ENCODE measurements around the gene NFE2. TPM values are rescaled to one million over a fixed set of nuclear protein-coding genes. Genes with fewer than 3 reads are reported as not detected.
A peak's percentile ranks its signal among the peaks of the same experiment; 100 is the strongest.

Gene NFE2
- total RNA-seq, 1 experiment from 2014 or later, result 2.4 TPM

GRCh38 chr12:54280468-54281260 is 20.2 kb downstream of the NFE2 start, which contains the start of gene HNRNPA1 (continued):
- TF ChIP-seq ZNF281 (CRISPR knock-in tag; IDR thresholded peaks at IDR 0.05) (peak; percentile 45; the same call in 1 of the 2 replicates), PRDM15 (CRISPR knock-in tag; IDR thresholded peaks at IDR 0.05) (no peak), STAT6 (CRISPR knock-in tag; conservative IDR thresholded peaks at IDR 0.05; ENCODE audit: low read depth) (no peak), OVOL2 (CRISPR knock-in tag; IDR thresholded peaks at IDR 0.05; ENCODE audit: borderline replicate concordance) (no peak), ZNF138 (CRISPR knock-in tag; conservative IDR thresholded peaks at IDR 0.05) (no peak), ERG (CRISPR knock-in tag; IDR thresholded peaks at IDR 0.05) (peak; percentile 89), MAX (CRISPR knock-in tag; IDR thresholded peaks at IDR 0.05) (peak; percentile 82), KAT7 (CRISPR knock-in tag; IDR thresholded peaks at IDR 0.05; ENCODE audit: borderline replicate concordance) (peak; percentile 81; the same call in 1 of the 2 replicates), CTCF (IDR thresholded peaks at IDR 0.05) (no peak), ZNF317 (CRISPR knock-in tag; IDR thresholded peaks at IDR 0.05; ENCODE audit: borderline replicate concordance, low read depth) (no peak), MYBL2 (CRISPR knock-in tag; IDR thresholded peaks at IDR 0.05) (no peak; the same call in 1 of the 2 replicates), ZBTB43 (CRISPR knock-in tag; IDR thresholded peaks at IDR 0.05) (0 out of 2 replicates have a peak, but pooled peaks have one; percentile 59), ZBTB21 (CRISPR knock-in tag; IDR thresholded peaks at IDR 0.05; ENCODE audit: borderline replicate concordance) (no peak), ZNF512 (CRISPR knock-in tag; IDR thresholded peaks at IDR 0.05; ENCODE audit: borderline replicate concordance) (no peak), ATF2 (CRISPR knock-in tag; IDR thresholded peaks at IDR 0.05; ENCODE audit: borderline replicate concordance, low read depth) (no peak), TEAD1 (CRISPR knock-in tag; IDR thresholded peaks at IDR 0.05) (peak; percentile 65), ZNF396 (CRISPR knock-in tag; IDR thresholded peaks at IDR 0.05; ENCODE audit: borderline replicate concordance) (no peak), NR2C2 (CRISPR knock-in tag; IDR thresholded peaks at IDR 0.05) (no peak), FOXJ3 (CRISPR knock-in tag; IDR thresholded peaks at IDR 0.05; ENCODE audit: borderline replicate concordance) (no peak), JUN (CRISPR knock-in tag; IDR thresholded peaks at IDR 0.05) (0 out of 2 replicates have a peak, but pooled peaks have one; percentile 47)
